RWPE1 (cell line): ENCODE results near the gene COBL.

Source experiments
- CTCF ChIA-PET: fragments of 350-600 bp; sonication (Branson Sonifier 250); formaldehyde crosslinking; extraction: SDS; loops from one replicate; lab custom pipeline; 2021; lab: Yijun Ruan, JAX
- POLR2A ChIA-PET: fragments of 400-600 bp; formaldehyde crosslinking; extraction: SDS; loops from one replicate; lab custom pipeline; 2020; ENCODE audit warnings: antibody characterized with exemption; ENCODE audit not compliant: low non-redundant PET; lab: Yijun Ruan, JAX
- DNase-seq: peaks from one replicate; pipeline ENCODE4 v3.0.0; 2012; ENCODE audit warnings: low spot score
- H3K27ac ChIP-seq: fragments of 450-650 bp; 2 replicates; pipeline ENCODE4 v1.5.1; 2017
- TF ChIP-seq, protein P1 (sequence below): fragments of 450-650 bp; conservative IDR thresholded peaks from 2 replicates; pipeline ENCODE4 v1.5.1; 2017; ENCODE audit warnings: low read depth, mild to moderate bottlenecking

Gene COBL

DNA sequence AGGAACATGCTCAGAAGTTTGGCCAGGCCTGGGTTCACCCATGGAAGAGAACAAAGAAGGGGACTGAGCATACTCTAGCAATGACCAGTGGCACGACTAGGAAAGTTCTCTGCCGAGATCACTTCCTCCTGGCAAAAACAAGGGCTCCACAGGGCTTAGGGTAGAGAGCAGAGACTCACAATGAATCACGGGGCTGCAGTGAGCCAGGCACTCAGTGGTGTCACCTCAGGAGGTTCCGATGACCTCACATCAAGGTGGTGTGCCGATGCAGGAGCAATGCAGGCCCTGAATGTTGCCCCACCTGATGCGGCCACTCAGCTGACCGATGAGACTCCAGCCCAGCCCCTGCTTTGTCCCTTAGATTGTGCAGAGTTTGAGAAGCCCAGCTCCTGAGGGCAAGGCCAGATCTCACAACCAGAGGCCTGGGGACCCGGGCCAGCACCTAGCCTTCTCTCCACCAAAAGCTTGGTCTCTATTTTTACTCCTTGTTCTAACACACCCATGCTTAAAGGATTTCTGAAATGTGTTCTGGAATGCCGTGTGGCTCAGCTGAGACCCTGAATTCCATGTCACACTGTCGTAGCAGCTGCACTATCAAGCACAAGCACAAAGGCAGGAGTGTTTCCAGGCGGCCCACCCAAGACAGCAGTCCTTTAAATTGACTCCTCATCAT lies 60.9 kb downstream of the COBL start:
- POLR2A ChIA-PET: no interaction called here
- DNase-seq: no peak
- H3K27ac ChIP-seq: no peak overlapping the region
- CTCF ChIA-PET: no interaction called here
- TF ChIP-seq, protein P1, sequence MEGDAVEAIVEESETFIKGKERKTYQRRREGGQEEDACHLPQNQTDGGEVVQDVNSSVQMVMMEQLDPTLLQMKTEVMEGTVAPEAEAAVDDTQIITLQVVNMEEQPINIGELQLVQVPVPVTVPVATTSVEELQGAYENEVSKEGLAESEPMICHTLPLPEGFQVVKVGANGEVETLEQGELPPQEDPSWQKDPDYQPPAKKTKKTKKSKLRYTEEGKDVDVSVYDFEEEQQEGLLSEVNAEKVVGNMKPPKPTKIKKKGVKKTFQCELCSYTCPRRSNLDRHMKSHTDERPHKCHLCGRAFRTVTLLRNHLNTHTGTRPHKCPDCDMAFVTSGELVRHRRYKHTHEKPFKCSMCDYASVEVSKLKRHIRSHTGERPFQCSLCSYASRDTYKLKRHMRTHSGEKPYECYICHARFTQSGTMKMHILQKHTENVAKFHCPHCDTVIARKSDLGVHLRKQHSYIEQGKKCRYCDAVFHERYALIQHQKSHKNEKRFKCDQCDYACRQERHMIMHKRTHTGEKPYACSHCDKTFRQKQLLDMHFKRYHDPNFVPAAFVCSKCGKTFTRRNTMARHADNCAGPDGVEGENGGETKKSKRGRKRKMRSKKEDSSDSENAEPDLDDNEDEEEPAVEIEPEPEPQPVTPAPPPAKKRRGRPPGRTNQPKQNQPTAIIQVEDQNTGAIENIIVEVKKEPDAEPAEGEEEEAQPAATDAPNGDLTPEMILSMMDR: no peak

DNA sequence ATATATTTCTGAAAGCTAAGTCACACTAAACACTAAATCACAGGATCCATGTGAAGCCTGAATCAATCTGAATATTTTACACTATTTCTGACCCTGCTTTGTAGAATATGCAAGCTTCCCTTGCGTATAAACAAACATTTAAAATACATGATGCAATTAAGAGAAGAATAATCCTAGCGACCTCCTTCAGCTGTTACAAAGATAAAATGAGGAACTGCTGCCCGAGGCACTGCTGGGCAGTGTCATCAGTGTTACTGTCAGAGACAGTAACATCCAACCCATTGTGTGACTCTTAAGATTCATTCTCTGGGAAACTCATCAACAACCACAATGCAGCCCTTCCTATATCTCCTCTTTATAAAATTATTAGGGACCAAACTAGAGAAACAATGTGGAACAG lies 61.6 kb downstream of the COBL start:
- POLR2A ChIA-PET: no interaction called here

DNA sequence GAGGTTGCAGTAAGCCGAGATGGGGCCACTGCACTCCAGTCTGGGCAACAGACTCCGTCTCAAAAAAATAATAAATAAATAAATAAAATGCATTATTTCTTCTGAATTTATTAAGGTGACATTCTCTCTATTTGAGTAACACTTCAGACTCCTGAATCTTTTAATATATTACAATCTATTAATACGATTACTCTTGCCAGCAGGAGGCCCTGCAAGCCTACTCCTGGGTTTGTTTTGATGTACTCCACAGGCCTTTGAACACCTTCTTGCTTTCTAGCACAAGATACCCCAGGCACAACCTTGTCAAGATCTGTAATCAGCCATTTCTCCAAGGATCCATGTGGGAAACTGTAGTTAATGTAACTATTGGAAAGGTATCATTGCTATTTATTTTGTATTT lies 63.5 kb downstream of the COBL start:
- DNase-seq: peak; percentile 14
- CTCF ChIA-PET: interaction anchor here (0.6 kb wide), 1 partner anchor 31 kb away, joined by 3 read pairs; no protein-coding TSS in a partner anchor
- TF ChIP-seq, protein P1: no peak
- POLR2A ChIA-PET: no interaction called here
- no peak overlapping the region for H3K27ac ChIP-seq

More for the DNA sequence above, 61.6 kb downstream of the COBL start:
- DNase-seq: no peak
- CTCF ChIA-PET: no interaction called here
- TF ChIP-seq, protein P1: no peak
- no peak overlapping the region for H3K27ac ChIP-seq

DNA sequence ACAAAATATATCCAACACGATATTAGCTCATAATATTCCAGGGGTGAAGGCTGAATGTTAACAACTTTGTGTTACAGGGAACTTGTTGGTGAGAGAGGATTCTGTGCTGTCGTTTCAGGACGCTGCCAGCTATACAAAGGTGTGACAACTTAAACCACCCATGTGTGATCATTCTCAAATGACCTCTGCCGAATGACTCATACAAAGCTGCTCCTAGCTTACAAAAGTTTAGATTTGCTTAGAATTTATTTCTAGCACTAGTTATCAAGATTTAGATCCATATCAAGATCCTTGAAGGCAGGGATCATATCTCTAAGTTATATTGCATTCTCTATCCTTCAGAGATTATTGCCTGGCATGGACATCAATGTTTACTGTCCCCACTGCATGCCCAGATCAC lies 65.3 kb downstream of the COBL start:
- no peak overlapping the region for H3K27ac ChIP-seq
- CTCF ChIA-PET: interaction anchor here (0.6 kb wide), 1 partner anchor 47 kb away, joined by 3 read pairs; no protein-coding TSS in a partner anchor
- TF ChIP-seq, protein P1: no peak
- POLR2A ChIA-PET: no interaction called here
- no peak for DNase-seq

DNA sequence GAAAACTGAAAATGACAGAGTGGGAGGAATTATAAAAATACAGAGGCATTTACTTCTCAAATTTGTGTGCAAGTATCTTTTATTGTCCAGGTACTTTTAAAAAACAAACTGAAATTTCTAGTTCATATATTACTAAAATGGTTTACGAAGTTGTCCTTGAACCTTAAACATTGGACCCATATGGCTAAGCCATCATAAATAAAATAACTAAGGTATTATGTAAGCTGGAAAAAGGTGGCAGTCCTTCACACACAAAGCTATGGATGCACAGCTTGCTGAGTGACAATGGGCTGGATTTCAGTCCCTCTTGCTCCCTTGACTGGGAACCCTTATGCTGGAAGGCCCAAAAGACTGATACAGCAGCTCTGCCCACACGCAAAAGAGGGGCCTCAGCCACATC lies 66.1 kb downstream of the COBL start:
- TF ChIP-seq, protein P1: no peak
- no peak for DNase-seq
- H3K27ac ChIP-seq: no peak overlapping the region
- POLR2A ChIA-PET: no interaction called here
- CTCF ChIA-PET: interaction anchor here (0.6 kb wide), 2 partner anchors 46 to 183 kb away, joined by 3 read pairs; no protein-coding TSS in a partner anchor

DNA sequence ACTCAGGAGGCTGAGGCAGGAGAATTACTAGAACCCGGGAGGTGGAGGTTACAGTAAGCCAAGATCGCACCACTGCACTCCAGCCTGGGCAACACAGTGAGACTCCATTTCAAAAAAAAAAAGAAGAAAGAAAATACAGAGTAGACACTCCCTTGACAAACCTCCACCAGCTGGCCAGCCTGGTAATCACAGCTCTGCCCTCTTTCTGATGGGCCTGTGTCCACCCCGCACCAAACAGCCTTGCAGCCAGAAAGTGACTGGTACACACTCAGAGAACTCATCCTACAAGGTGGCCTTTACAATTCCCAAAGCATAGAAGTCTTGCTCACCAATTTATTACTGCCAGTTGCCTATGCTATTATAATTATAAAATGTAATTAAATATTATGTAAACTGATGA lies 66.6 kb downstream of the COBL start:
- POLR2A ChIA-PET: no interaction called here
- DNase-seq: no peak
- CTCF ChIA-PET: interaction anchor here (0.6 kb wide), 1 partner anchor 183 kb away, joined by 3 read pairs; no protein-coding TSS in a partner anchor
- H3K27ac ChIP-seq: no peak overlapping the region
- TF ChIP-seq, protein P1: no peak
